Measurements from ENCODE around the gene BMAL2.

- TF ChIP-seq, protein P1, sequence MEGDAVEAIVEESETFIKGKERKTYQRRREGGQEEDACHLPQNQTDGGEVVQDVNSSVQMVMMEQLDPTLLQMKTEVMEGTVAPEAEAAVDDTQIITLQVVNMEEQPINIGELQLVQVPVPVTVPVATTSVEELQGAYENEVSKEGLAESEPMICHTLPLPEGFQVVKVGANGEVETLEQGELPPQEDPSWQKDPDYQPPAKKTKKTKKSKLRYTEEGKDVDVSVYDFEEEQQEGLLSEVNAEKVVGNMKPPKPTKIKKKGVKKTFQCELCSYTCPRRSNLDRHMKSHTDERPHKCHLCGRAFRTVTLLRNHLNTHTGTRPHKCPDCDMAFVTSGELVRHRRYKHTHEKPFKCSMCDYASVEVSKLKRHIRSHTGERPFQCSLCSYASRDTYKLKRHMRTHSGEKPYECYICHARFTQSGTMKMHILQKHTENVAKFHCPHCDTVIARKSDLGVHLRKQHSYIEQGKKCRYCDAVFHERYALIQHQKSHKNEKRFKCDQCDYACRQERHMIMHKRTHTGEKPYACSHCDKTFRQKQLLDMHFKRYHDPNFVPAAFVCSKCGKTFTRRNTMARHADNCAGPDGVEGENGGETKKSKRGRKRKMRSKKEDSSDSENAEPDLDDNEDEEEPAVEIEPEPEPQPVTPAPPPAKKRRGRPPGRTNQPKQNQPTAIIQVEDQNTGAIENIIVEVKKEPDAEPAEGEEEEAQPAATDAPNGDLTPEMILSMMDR (IDR thresholded peaks at IDR 0.05), result no peak
- no peak for TF ChIP-seq POLR2A (IDR thresholded peaks at IDR 0.05)
Measured at GRCh38 chr12:27291862-27292261, 40.8 kb upstream of the BMAL2 start.
